GM18520 (cell line): Measurements from ENCODE around the gene METRN.
"Not testable (repeated sequence)": the region's sequence is repeated elsewhere in the genome, so short reads cannot be mapped to it uniquely, and the experiment has no call there.

Experiments used
- ATAC-seq: cut with Tn5 transposase; IDR thresholded peaks from one replicate; pipeline ENCODE4 v1.9.1; 2021; ENCODE audit not compliant: unreplicated experiment

METRN gene

GRCh38 chr16:691242-691641 is 23.7 kb upstream of the METRN start:
- ATAC-seq, result not testable (repeated sequence)

GRCh38 chr16:692356-693108 is 22.4 kb upstream of the METRN start:
- no peak for ATAC-seq

- ATAC-seq, result no peak
Observed at GRCh38 chr16:693364-693763, 21.6 kb upstream of the METRN start.

- ATAC-seq, result no peak
Observed at GRCh38 chr16:693766-694165, 21.2 kb upstream of the METRN start.

- ATAC-seq, result no peak
Observed at GRCh38 chr16:694187-694862, 20.6 kb upstream of the METRN start.

GRCh38 chr16:694863-695354 is 20.0 kb upstream of the METRN start:
- ATAC-seq, result no peak

- ATAC-seq, result no peak
Observed at GRCh38 chr16:695355-696089, 19.4 kb upstream of the METRN start.

GRCh38 chr16:698911-699671 is 15.8 kb upstream of the METRN start:
- ATAC-seq, result no peak

- ATAC-seq, result no peak
Observed at GRCh38 chr16:700684-701584, 14.0 kb upstream of the METRN start.

- ATAC-seq, result no peak
Observed at GRCh38 chr16:702341-702740, 12.6 kb upstream of the METRN start.

GRCh38 chr16:703406-703805 is 11.5 kb upstream of the METRN start:
- ATAC-seq, result no peak

- no peak for ATAC-seq
Observed at GRCh38 chr16:704047-704446, 10.9 kb upstream of the METRN start.

GRCh38 chr16:704552-705380 is 10.2 kb upstream of the METRN start:
- no peak for ATAC-seq

- no peak for ATAC-seq
Observed at GRCh38 chr16:705431-706188, 9.3 kb upstream of the METRN start, which contains the start of gene FBXL16. TSS of gene FBXL16 (minus strand) at chr16:705801. CDS start at chr16:697405, 8,396 bp downstream.

- no peak for ATAC-seq
Observed at GRCh38 chr16:706189-707061, 8.5 kb upstream of the METRN start.

GRCh38 chr16:707062-707538 is 7.8 kb upstream of the METRN start:
- ATAC-seq, result no peak

GRCh38 chr16:708019-708418 is 6.9 kb upstream of the METRN start:
- ATAC-seq, result no peak
